NCI-H69 (cell line): Measurements from ENCODE around the gene SYNE2.

ENCODE experiments used
- DNase-seq: peaks from one replicate; lab custom pipeline; 2025; lab: John Stamatoyannopoulos, UW

The SYNE2 gene

DNA sequence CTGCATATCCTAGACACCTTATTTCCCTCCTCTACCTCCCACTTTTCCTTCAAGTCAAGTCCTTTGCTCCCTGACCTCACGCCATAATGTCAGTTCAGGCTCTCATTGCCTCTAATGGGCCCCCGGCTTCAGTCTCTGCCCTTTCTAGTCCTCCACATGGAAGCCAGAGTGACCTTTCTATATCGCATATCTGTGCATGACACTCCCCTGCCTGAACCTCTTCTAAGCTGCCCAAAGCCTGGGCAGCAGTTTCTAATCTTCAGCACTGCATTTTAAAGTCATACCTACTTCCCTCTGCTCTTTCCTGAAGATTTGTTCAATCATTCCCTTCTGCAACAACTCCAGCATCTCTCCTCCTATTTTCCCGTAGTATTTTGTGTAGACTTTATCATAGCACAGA is 395.9 kb downstream of the SYNE2 start:
- DNase-seq = no peak

DNA sequence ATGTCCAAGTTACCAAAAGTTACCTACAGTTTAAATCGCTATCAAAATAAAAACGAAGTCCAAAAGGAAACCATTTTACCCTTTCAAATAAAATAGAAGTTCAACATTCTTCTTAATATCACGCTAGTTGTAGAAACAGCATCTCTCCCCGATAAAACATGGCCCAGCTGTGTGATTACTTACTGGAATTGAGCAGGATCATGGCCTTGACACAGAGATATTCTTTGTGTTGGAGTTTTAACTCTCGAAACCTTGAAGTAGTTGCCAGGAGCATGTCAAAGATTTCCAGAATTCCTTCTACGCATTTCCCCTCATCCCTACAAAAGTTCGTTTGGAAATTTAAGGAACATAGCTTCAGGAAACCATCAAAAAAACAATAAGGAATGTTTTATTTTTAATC is 396.6 kb downstream of the SYNE2 start:
- no peak for DNase-seq

DNA sequence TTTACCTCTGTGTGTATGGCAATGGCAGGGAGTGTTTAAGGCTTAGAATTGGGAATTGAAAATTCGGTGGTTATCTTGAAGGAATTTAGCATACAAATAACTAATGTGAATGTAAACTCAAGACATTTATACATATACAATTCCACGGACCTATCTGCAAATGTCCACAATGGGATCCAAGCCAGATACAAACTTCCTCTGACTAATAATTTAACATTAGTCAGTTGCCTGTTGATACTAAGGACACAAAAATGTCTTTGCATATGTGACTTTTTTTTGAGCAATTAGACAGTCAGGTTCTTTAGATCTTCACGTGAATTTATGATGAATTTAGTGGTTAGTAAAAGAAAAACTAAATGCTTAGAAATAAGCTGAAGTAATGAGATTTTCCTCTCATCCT is 400.9 kb downstream of the SYNE2 start:
- DNase-seq = no peak

DNA sequence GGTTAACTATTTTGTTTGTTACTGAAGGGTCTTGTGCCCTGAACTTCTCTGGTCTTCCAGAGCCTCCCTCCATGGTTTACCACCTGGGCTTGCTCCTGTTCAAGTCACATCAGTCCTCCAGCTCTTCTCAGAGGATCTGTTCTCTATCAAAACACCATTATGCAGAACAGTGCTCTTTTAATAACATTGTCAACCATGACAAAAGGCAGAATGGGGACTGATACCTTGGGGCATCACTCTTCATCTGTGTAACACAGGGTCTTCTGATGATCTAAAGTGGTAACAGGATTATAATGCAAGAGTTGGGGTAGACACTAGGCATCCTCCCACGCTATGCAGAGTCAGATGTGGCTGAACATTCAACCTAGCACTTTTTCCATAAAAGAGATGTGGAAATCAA is 403.0 kb downstream of the SYNE2 start:
- no peak for DNase-seq

DNA sequence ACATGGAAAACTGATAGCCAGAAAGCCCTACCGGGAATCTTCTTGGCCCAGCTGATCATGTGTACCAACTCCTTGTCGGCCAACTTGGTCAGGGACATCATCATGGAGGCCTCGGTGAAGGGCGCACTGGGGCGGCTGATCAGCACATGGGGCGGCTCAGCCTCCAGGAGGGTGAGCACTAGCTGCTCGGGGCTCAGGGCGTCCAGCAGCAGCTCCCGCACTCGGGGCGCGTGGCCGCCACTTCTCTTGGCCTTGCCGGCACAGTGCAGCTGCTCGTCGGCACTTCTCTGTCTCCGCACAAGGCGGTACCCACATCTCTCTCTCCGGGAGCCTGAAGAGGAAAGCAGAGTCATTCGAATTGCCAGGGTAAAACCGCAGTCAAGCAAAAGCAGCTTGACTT is 407.6 kb downstream of the SYNE2 start:
- DNase-seq = no peak

DNA sequence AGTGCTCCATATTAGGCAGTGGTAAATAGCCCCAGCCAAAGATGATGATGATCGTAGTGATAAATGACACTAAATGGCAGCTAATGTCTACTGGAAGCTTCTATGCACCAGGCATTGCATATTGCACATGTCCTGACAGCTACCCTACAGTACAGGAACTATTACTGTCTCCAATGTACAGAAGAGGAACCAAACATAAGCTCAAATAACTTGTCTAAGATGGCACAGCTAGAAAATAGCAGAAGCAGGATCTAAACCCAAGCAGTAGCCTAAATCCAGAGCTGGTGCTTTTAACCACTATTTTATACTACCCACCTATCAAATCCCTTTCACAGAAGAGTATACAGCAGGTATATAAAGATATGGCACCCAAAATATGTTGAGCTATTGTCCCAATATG is 412.4 kb downstream of the SYNE2 start:
- no peak for DNase-seq

DNA sequence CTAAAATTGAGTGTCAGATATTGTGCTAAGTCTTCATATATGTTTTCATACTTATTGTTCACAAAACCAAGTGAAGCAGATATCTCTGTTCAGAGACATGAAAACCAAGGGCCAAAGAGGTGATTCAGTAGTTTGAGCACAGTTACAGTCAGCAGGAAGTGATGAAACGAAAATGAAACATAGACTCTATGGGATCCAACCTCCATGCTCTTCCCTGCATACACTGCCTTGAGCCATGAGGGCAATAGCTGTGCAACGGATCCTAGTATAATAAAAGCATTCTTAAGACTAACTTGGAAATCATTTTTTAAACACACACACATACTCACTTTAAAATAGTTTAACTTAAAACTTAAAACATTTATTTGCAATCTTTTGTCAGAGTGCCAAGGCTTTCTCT is 413.4 kb downstream of the SYNE2 start:
- no peak for DNase-seq

DNA sequence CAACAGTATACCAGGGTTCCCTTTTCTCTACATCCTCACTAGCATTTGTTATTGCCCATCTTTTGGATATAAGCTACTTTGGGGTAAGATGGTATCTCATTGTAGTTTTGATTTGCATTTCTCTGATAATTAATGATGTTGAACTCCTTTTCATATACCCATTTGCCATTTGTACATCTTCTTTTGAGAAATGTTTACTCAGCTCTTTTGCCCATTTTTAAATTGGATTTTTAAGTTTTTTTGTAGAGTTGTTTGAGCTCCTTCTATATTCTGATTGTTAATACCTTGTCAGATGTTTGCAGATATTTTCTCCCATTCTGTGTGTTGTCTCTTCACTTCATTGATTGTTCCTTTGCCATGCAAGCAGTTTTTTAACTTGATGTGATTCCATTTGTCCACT is 419.2 kb downstream of the SYNE2 start:
- DNase-seq = no peak
